Measurements from ENCODE around the gene OASL.

- TF ChIP-seq EZH2phosphoT487 (IDR thresholded peaks at IDR 0.05; ENCODE audit: insufficient read depth, low read depth) (no peak), EZH2 (IDR thresholded peaks at IDR 0.05; ENCODE audit: insufficient read depth, poor library complexity, severe bottlenecking) (no peak)
Measured at GRCh38 chr12:121061831-121062230, 22.8 kb upstream of the OASL start.

All from GM23248 (cell line).